Measurements from ENCODE around the gene NXN.
"Not testable (repeated sequence)": the region's sequence is repeated elsewhere in the genome, so short reads cannot be mapped to it uniquely, and the experiment has no call there.

NXN gene

DNA sequence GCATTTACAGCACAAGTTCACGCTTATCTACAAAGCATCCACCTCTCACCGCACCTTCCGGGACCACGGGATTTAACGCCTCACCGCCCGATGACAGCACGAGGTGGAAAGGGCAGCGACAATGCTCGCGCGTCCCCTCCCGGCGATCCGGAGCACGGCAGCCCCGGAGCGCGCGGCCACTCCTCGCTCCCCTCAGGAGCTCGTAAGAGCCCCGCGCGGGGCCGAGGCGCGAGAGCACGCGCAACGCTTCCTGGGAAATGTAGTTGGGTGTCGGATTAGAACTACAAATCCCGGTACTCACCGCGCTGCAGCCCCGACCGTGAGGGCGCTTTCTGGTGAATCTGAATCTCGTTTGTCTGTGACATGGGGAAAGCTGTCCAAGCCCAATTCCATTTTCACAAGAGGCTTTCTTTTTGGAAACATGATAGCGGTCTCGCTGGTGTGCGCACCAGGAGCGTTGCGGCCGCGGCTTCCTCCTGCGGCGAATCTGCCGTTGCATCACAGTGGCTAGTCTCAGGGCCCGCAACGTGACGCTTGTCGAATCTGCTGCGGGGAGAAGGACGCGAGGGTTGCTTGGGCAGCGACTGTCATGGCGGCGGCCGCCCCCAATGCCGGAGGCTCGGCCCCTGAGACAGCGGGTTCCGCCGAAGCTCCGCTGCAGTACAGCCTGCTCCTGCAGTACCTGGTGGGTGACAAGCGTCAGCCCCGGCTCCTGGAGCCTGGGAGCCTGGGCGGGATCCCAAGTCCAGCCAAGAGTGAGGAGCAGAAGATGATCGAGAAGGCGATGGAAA, 17.2 kb upstream of the NXN start, which contains the start of gene TIMM22:
Gene TIMM22 (plus strand): TSS at position 576 of the 791 bp plus-strand sequence. CDS start 14 bp downstream, at position 590.
- peaks cover 25% of the 10 kb centered on the region for H3K36me3 ChIP-seq (ENCODE audit: control insufficient read depth, insufficient read depth, low read length)
- H3K27ac ChIP-seq (ENCODE audit: low read depth, low read length) = peak within 1 kb of the TSS; percentile 90
- peak within 1 kb of the TSS; percentile 90 for H3K9ac ChIP-seq (ENCODE audit: low read length)
- no peaks in the 10 kb centered on the region for H3K27me3 ChIP-seq (ENCODE audit: control insufficient read depth, insufficient read depth, low read length)
- H3K4me1 ChIP-seq (ENCODE audit: control insufficient read depth, insufficient read depth, low read length) = peaks cover 5% of the 10 kb centered on the region; the same call in 1 of the 2 replicates
- peak within 1 kb of the TSS; percentile 96 for H3K4me3 ChIP-seq (ENCODE audit: low read depth, low read length)
- no peaks in the 10 kb centered on the region for H3K9me3 ChIP-seq (ENCODE audit: control insufficient read depth, insufficient read depth, low read depth, low read length)

DNA sequence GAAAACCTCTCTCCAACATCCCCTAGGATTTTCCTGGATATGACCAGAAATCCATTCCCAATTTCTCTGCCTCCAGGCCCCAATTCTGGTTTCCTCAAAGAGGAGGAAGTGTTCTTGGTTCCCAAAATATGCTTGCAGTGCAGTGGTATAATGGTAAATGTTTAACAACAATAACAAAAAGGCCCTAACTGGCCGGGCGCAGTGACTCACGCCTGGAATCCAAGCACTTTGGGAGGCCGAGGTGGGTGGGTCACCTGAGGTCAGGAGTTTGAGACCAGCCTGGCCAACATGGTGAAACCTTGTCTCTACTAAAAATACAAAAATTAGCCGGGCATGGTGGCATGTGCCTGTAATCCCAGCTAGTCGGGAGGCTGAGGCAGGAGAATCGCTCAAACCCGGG, 15.7 kb upstream of the NXN start:
- not testable (repeated sequence) for H3K9me3 ChIP-seq (ENCODE audit: control insufficient read depth, insufficient read depth, low read depth, low read length); H3K9ac ChIP-seq (ENCODE audit: low read length); H3K4me3 ChIP-seq (ENCODE audit: low read depth, low read length); H3K4me1 ChIP-seq (ENCODE audit: control insufficient read depth, insufficient read depth, low read length); H3K27ac ChIP-seq (ENCODE audit: low read depth, low read length); H3K27me3 ChIP-seq (ENCODE audit: control insufficient read depth, insufficient read depth, low read length)
- peaks cover 11% of the 10 kb centered on the region for H3K36me3 ChIP-seq (ENCODE audit: control insufficient read depth, insufficient read depth, low read length)

DNA sequence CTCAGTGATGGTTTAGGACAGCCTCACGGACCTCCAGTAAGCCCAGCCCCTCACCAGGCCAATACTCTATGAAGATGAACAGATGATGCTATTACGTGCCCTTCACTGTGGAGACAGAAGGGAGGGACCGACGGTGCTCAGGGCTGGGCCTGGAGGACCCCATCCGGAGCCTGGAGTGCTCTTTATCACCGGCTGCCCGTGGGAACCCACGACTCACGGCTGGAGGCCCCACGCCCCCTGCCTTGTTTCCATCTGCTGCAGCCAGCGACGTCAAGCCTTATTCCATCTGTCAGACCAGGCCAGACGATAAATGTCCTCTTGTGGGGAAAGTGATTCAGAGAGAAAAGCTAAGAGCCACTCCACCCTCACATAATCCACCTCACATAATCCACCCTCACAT, 13.4 kb upstream of the NXN start:
- H3K27me3 ChIP-seq (ENCODE audit: control insufficient read depth, insufficient read depth, low read length) = no peaks in the 10 kb centered on the region
- H3K9ac ChIP-seq (ENCODE audit: low read length) = no peak overlapping the region
- H3K4me3 ChIP-seq (ENCODE audit: low read depth, low read length) = no peak overlapping the region
- no peak overlapping the region for H3K27ac ChIP-seq (ENCODE audit: low read depth, low read length)
- peaks cover 3% of the 10 kb centered on the region; the same call in 1 of the 2 replicates for H3K4me1 ChIP-seq (ENCODE audit: control insufficient read depth, insufficient read depth, low read length)
- H3K36me3 ChIP-seq (ENCODE audit: control insufficient read depth, insufficient read depth, low read length) = peaks cover 3% of the 10 kb centered on the region; the same call in 1 of the 2 replicates
- H3K9me3 ChIP-seq (ENCODE audit: control insufficient read depth, insufficient read depth, low read depth, low read length) = no peaks in the 10 kb centered on the region

DNA sequence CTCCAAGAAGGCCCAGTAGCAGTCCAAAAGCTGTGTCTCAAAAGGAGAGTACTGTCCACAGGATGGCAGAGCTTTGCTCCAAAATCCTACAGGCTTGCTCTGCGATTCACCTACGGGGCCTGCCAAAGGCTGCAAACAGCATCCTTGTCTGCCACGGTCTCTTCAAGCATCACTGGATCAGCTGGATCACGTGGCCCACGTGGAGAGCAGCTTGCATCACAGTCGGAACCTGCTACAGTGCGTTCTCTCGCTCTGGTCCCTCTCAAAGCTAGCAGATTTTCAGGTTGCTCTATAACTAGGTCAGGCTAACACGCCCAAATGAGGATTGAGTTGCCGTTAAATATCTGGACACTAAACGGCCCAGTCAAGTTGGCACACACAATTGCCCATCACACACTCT, 9.0 kb upstream of the NXN start:
- Histone ChIP-seq H3K36me3 (ENCODE audit: control insufficient read depth, insufficient read depth, low read length) (no peaks in the 10 kb centered on the region), H3K27me3 (ENCODE audit: control insufficient read depth, insufficient read depth, low read length) (no peaks in the 10 kb centered on the region), H3K9ac (ENCODE audit: low read length) (no peak overlapping the region), H3K4me1 (ENCODE audit: control insufficient read depth, insufficient read depth, low read length) (no peaks in the 10 kb centered on the region), H3K9me3 (ENCODE audit: control insufficient read depth, insufficient read depth, low read depth, low read length) (no peaks in the 10 kb centered on the region), H3K27ac (ENCODE audit: low read depth, low read length) (no peak overlapping the region), H3K4me3 (ENCODE audit: low read depth, low read length) (no peak overlapping the region)

DNA sequence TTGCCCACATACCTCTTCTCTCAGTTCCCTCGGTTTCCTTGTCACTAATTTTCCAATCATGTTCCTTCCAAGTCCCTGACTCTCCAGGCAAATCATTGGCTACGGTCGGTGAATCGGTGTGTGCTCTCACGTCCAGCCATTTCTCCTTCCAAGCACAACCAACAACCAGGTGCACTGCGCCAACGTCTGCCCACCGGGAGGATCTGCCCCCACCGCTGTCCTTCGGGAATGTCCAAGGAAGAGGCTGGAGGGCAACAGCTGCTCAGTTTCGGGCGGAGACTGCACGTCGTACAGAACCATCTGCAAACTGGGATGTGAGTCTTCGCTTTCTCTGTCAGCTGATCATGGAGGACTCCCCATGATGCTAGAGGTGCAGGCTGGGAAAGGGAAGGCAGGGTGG, 8.4 kb upstream of the NXN start:
- H3K27ac ChIP-seq (ENCODE audit: low read depth, low read length) = no peak overlapping the region
- H3K4me3 ChIP-seq (ENCODE audit: low read depth, low read length) = no peak overlapping the region
- no peaks in the 10 kb centered on the region for H3K9me3 ChIP-seq (ENCODE audit: control insufficient read depth, insufficient read depth, low read depth, low read length)
- H3K36me3 ChIP-seq (ENCODE audit: control insufficient read depth, insufficient read depth, low read length) = no peaks in the 10 kb centered on the region
- no peaks in the 10 kb centered on the region for H3K27me3 ChIP-seq (ENCODE audit: control insufficient read depth, insufficient read depth, low read length)
- no peaks in the 10 kb centered on the region for H3K4me1 ChIP-seq (ENCODE audit: control insufficient read depth, insufficient read depth, low read length)
- H3K9ac ChIP-seq (ENCODE audit: low read length) = no peak overlapping the region

DNA sequence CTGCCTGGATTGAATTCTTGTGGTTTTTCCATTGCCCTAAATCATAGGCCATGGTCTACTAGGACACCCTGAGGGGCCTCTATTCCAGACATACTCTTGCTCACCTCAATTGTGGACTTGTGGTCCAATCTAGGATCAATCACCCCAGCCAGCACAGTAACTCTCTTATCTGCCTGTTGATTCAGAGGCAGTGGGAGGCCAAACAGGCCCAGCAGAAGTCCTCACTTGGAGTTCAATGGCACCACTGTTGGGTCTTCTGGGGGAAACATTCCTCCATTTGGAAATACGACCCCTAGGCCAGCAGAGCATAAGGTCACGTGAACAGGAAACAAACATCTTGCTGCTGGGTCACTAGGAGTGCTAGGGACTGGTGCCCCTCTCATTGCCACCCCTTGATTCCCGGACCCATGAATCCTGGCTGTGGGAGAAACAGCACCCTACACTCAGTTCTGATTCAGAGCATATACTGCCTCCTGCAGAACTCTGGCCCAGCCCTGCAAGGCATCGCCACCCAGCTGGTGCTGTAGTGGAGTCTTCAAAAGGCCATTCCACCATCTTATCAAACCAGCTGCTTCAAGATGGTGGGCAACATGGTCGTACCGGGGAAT, 6.8 kb upstream of the NXN start:
- H3K4me1 ChIP-seq (ENCODE audit: control insufficient read depth, insufficient read depth, low read length) = no peaks in the 10 kb centered on the region
- no peak overlapping the region for H3K4me3 ChIP-seq (ENCODE audit: low read depth, low read length)
- no peaks in the 10 kb centered on the region for H3K36me3 ChIP-seq (ENCODE audit: control insufficient read depth, insufficient read depth, low read length)
- no peaks in the 10 kb centered on the region for H3K27me3 ChIP-seq (ENCODE audit: control insufficient read depth, insufficient read depth, low read length)
- H3K27ac ChIP-seq (ENCODE audit: low read depth, low read length) = no peak overlapping the region
- H3K9ac ChIP-seq (ENCODE audit: low read length) = no peak overlapping the region
- H3K9me3 ChIP-seq (ENCODE audit: control insufficient read depth, insufficient read depth, low read depth, low read length) = no peaks in the 10 kb centered on the region

DNA sequence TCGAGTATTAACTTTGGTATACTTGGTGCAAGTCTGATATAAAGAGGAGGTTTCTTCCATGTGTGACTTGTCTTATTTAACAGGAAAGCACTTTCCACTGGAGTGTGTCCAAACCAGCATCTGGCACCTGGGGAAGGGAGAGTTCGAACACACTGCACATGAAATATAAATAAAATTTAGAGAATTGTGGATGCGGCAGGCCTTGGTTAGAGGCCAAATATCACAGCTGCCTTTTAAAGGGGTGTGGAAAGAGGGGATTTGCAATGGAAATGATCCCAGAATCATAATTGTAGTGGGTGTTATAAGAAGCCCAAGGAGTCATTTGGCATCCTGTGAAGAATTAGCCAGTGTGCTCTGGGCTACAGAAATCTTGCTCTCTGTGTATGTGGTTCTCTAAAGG, 4.3 kb upstream of the NXN start:
- no peaks in the 10 kb centered on the region for H3K36me3 ChIP-seq (ENCODE audit: control insufficient read depth, insufficient read depth, low read length)
- H3K9ac ChIP-seq (ENCODE audit: low read length) = no peak overlapping the region
- peaks cover 3% of the 10 kb centered on the region for H3K4me1 ChIP-seq (ENCODE audit: control insufficient read depth, insufficient read depth, low read length)
- H3K27ac ChIP-seq (ENCODE audit: low read depth, low read length) = no peak overlapping the region
- H3K27me3 ChIP-seq (ENCODE audit: control insufficient read depth, insufficient read depth, low read length) = no peaks in the 10 kb centered on the region
- H3K4me3 ChIP-seq (ENCODE audit: low read depth, low read length) = no peak overlapping the region
- H3K9me3 ChIP-seq (ENCODE audit: control insufficient read depth, insufficient read depth, low read depth, low read length) = no peaks in the 10 kb centered on the region

DNA sequence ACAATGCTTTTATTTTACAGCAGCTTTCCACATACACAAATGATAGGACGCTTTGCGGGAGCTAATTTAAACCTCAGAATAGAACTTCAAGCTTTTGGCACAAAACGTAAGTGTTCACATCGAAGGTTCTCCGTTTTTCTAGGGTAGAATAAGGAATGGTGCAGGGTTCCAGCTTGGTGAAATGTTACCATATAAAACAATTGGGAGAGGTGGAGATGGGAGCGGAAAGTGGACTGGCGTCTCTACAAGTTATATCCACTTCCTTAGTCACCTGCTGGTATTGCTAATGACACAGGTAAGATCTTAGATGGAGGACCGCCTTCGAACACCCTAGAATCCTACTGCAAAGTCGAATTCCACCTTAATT, 1.7 kb upstream of the NXN start:
- no peak overlapping the region for H3K27ac ChIP-seq (ENCODE audit: low read depth, low read length)
- no peaks in the 10 kb centered on the region for H3K9me3 ChIP-seq (ENCODE audit: control insufficient read depth, insufficient read depth, low read depth, low read length)
- H3K4me3 ChIP-seq (ENCODE audit: low read depth, low read length) = no peak overlapping the region
- H3K9ac ChIP-seq (ENCODE audit: low read length) = no peak overlapping the region
- no peaks in the 10 kb centered on the region for H3K36me3 ChIP-seq (ENCODE audit: control insufficient read depth, insufficient read depth, low read length)
- H3K27me3 ChIP-seq (ENCODE audit: control insufficient read depth, insufficient read depth, low read length) = no peaks in the 10 kb centered on the region
- peaks cover 14% of the 10 kb centered on the region for H3K4me1 ChIP-seq (ENCODE audit: control insufficient read depth, insufficient read depth, low read length)

DNA sequence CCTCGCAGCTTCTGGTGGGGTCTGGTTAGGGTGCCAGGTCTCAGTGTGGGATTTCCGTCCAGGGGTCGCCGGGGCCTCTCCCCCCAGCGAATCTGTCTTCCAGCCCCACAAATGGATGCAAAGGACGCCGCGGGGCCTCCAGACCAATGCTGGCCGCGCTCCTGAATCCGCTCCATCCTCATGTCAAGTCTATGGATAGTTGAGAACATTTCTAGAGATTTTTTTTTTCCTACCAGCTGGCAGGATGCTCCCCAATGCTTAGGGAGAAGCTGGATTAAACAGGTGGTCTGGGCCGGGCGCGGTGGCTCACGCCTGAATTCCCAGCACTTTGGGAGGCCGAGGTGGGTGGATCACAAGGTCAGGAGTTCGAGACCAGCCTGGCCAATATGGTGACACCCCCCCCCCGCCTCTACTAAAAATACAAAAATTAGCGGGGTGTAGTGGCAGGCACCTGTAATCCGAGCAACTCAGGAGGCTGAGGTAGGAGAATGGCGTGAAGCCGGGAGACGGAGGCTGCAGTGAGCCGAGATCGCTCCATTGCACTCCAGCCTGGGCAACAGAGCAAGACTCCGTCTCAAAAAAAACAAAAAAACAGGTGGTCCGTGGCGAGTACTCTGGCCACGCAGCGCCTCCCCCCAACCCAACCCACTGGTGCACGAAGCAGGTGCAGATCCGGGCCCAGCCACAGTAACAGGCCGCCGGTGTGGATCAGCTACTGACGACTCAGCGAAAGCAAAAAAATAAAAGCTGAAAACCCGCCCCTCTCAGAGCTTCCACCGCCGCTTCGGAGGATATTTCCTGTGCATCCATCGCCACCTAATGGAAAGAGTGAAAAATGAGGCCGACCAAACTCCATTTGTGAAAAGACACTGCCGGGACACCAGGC, 1.1 kb upstream of the NXN start:
- peak overlapping the region; percentile 72 for H3K4me3 ChIP-seq (ENCODE audit: low read depth, low read length)
- H3K27ac ChIP-seq (ENCODE audit: low read depth, low read length) = peak overlapping the region; percentile 81; the same call in 1 of the 2 replicates
- H3K4me1 ChIP-seq (ENCODE audit: control insufficient read depth, insufficient read depth, low read length) = peaks cover 17% of the 10 kb centered on the region
- H3K36me3 ChIP-seq (ENCODE audit: control insufficient read depth, insufficient read depth, low read length) = no peaks in the 10 kb centered on the region
- H3K27me3 ChIP-seq (ENCODE audit: control insufficient read depth, insufficient read depth, low read length) = no peaks in the 10 kb centered on the region
- H3K9ac ChIP-seq (ENCODE audit: low read length) = peak overlapping the region; percentile 80
- H3K9me3 ChIP-seq (ENCODE audit: control insufficient read depth, insufficient read depth, low read depth, low read length) = no peaks in the 10 kb centered on the region

DNA sequence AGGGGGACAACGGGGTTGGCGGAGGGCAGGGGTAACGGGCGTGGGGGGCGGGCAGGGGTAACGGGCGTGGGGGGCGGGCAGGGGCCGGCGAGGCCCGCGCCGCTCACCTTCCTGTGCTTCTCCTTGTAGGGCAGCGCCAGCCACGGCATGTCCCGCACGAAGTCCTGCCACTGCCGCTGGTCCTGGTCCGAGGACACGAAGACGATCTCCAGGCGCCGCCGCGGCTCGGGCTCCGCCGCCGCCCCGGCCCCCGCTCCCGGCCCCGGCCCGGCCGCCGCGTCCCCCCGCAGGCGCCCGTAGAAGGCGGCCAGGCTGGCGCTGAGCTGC, 401 bp downstream of the NXN start:
- H3K4me3 ChIP-seq (ENCODE audit: low read depth, low read length) = peak overlapping the region; percentile 97
- H3K9me3 ChIP-seq (ENCODE audit: control insufficient read depth, insufficient read depth, low read depth, low read length) = no peaks in the 10 kb centered on the region
- peak overlapping the region; percentile 95 for H3K9ac ChIP-seq (ENCODE audit: low read length)
- H3K36me3 ChIP-seq (ENCODE audit: control insufficient read depth, insufficient read depth, low read length) = no peaks in the 10 kb centered on the region
- no peaks in the 10 kb centered on the region for H3K27me3 ChIP-seq (ENCODE audit: control insufficient read depth, insufficient read depth, low read length)
- H3K4me1 ChIP-seq (ENCODE audit: control insufficient read depth, insufficient read depth, low read length) = peaks cover 24% of the 10 kb centered on the region
- no peak overlapping the region for H3K27ac ChIP-seq (ENCODE audit: low read depth, low read length)

Data from HUES6 (cell line).